Fibroblast of lung (primary cell): Measurements from ENCODE around the gene PCSK4.
"Not testable (repeated sequence)": the region's sequence is repeated elsewhere in the genome, so short reads cannot be mapped to it uniquely, and the experiment has no call there.

Source experiments
- EZH2 ChIP-seq: IDR thresholded peaks from 2 replicates; pipeline ENCODE4 v1.5.1; 2012; ENCODE audit warnings: low read length, control low read depth, mild to moderate bottlenecking; ENCODE audit errors: missing control alignments
- TF ChIP-seq, protein P1 (sequence below), 2 donors: IDR thresholded peaks in 1 of 2; conservative IDR thresholded peaks in 1 of 2; 1 replicate in 1 of 2; 2 replicates in 1 of 2; pipeline ENCODE4 v1.5.1; 2011 to 2012; ENCODE audit warnings: low read length in 2 of 2, control low read depth in 1 of 2, inconsistent platforms in 1 of 2, low read depth in 1 of 2, mild to moderate bottlenecking in 1 of 2

DNA sequence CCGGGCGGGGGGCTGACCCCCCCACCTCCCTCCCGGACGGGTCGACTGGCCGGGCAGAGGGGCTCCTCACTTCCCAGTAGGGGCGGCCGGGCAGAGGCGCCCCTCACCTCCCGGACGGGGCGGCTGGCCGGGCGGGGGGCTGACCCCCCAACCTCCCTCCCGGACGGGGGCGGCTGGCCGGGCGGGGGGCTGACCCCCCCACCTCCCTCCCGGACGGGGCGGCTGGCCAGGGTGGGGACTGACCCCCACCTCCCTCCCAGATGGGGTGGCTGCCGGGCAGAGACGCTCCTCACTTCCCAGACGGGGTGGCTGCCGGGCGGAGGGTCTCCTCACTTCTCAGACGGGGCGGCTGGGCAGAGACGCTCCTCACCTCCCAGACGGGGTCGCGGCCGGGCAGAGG, 9.1 kb upstream of the PCSK4 start:
- TF ChIP-seq, protein P1, sequence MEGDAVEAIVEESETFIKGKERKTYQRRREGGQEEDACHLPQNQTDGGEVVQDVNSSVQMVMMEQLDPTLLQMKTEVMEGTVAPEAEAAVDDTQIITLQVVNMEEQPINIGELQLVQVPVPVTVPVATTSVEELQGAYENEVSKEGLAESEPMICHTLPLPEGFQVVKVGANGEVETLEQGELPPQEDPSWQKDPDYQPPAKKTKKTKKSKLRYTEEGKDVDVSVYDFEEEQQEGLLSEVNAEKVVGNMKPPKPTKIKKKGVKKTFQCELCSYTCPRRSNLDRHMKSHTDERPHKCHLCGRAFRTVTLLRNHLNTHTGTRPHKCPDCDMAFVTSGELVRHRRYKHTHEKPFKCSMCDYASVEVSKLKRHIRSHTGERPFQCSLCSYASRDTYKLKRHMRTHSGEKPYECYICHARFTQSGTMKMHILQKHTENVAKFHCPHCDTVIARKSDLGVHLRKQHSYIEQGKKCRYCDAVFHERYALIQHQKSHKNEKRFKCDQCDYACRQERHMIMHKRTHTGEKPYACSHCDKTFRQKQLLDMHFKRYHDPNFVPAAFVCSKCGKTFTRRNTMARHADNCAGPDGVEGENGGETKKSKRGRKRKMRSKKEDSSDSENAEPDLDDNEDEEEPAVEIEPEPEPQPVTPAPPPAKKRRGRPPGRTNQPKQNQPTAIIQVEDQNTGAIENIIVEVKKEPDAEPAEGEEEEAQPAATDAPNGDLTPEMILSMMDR (conservative IDR thresholded peaks at IDR 0.05 in 1 of 2, IDR thresholded peaks at IDR 0.05 in 1 of 2; ENCODE audit: low read depth in 1 of 2, low read length in 2 of 2), result not testable (repeated sequence)
- TF ChIP-seq EZH2, result not testable (repeated sequence)
